ENCODE measurements around the gene ERN1. TPM values are rescaled to one million over a fixed set of nuclear protein-coding genes. Genes with fewer than 3 reads are reported as not detected.
A peak's percentile ranks its signal among the peaks of the same experiment; 100 is the strongest.

Gene ERN1
- polyA plus RNA-seq, 1 donor, result 10.3 TPM

- Histone ChIP-seq H3K27ac (ENCODE audit: low read length) (peak overlapping the region; percentile 74), H3K9me3 (ENCODE audit: control insufficient read depth, low read depth, low read length) (peaks cover 6% of the 10 kb centered on the region), H3K4me1 (ENCODE audit: control insufficient read depth, insufficient read depth, low read length) (peaks cover 24% of the 10 kb centered on the region), H3K36me3 (ENCODE audit: control insufficient read depth, insufficient read depth, low read length) (peaks cover 31% of the 10 kb centered on the region), H3K27me3 (ENCODE audit: control insufficient read depth, insufficient read depth, low read length) (no peaks in the 10 kb centered on the region), H3K4me3 (ENCODE audit: low read length) (no peak overlapping the region)
- no peak for DNase-seq
- WGBS (ENCODE audit: insufficient coverage, low lambda C conversion rate), result 0% methylated on average over 1 of the region's 9 CpGs
Measured at GRCh38 chr17:64073771-64074703, 55.9 kb downstream of the ERN1 start.

DNA sequence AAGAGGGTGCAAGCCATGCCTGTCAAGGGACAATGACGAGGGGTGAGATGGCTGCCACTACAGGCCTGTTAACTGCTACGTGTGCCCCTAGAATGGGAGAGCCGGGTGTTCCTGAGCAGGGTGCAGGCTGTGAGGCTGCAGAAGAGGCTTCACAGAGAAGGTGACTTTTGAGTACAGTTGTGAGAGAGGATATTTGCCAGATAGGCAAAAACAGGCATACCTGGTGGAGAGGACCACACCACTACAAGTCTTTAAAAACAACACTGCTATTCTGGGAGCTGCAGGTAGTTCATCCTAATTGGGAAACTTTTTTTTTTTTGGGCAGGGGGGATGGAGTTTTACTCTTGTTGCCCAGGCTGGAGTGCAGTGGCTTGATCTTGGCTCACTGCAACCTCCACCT lies 58.8 kb downstream of the ERN1 start:
- no peak overlapping the region for H3K4me3 ChIP-seq (ENCODE audit: low read length)
- WGBS (ENCODE audit: insufficient coverage, low lambda C conversion rate), result 83% methylated on average over 1 of the region's 3 CpGs
- H3K4me1 ChIP-seq (ENCODE audit: control insufficient read depth, insufficient read depth, low read length), result peaks cover 21% of the 10 kb centered on the region
- H3K36me3 ChIP-seq (ENCODE audit: control insufficient read depth, insufficient read depth, low read length), result peaks cover 43% of the 10 kb centered on the region
- H3K27me3 ChIP-seq (ENCODE audit: control insufficient read depth, insufficient read depth, low read length), result no peaks in the 10 kb centered on the region
- H3K9me3 ChIP-seq (ENCODE audit: control insufficient read depth, low read depth, low read length), result peaks cover 6% of the 10 kb centered on the region
- H3K27ac ChIP-seq (ENCODE audit: low read length), result no peak overlapping the region
- no peak for DNase-seq

DNA sequence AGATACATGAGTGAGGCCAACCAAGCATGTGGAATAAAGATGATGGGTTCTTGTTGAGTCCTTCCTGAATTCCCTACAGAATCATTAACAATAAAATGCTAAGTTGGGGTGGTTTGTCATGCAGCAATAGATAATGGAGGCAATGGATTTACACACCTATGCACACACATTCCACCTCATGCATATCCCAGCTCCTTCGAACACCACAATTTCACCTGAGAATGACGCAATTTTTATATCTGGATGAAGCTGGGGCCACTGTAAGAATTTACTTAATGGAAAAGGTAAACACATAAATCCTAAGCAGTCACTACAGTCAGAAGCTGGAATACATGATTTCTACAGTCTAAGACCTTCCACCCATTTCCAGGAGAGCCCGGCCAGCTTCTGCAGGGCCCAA lies 59.7 kb downstream of the ERN1 start:
- Histone ChIP-seq H3K9me3 (ENCODE audit: control insufficient read depth, low read depth, low read length) (peaks cover 6% of the 10 kb centered on the region), H3K4me1 (ENCODE audit: control insufficient read depth, insufficient read depth, low read length) (peaks cover 17% of the 10 kb centered on the region), H3K27ac (ENCODE audit: low read length) (no peak overlapping the region), H3K27me3 (ENCODE audit: control insufficient read depth, insufficient read depth, low read length) (no peaks in the 10 kb centered on the region), H3K4me3 (ENCODE audit: low read length) (no peak overlapping the region), H3K36me3 (ENCODE audit: control insufficient read depth, insufficient read depth, low read length) (peaks cover 43% of the 10 kb centered on the region)
- no peak for DNase-seq
- no CpG with 5 or more reads among the region's 3 CpGs for WGBS (ENCODE audit: insufficient coverage, low lambda C conversion rate)

DNA sequence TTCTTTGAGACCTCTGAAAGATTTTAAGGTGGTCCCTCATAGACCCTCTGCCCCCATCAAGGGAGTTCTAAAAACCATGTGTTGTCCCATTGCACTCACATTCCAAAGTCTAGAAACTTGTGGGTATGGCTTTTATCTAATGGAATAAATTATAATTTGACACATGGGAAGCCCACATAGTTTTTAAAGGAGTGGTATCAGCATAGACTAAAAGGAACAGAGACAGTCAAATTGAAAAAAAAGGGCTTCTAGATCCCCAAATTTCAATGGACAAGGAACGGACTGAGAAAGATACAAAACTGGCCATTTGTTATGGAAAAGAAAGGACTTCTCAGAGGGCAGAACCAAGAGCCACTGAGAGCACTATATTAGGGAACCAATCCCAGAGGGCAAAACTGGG lies 60.8 kb downstream of the ERN1 start:
- Histone ChIP-seq H3K4me3 (ENCODE audit: low read length) (no peak overlapping the region), H3K27ac (ENCODE audit: low read length) (no peak overlapping the region), H3K9me3 (ENCODE audit: control insufficient read depth, low read depth, low read length) (peaks cover 6% of the 10 kb centered on the region), H3K4me1 (ENCODE audit: control insufficient read depth, insufficient read depth, low read length) (peaks cover 18% of the 10 kb centered on the region), H3K36me3 (ENCODE audit: control insufficient read depth, insufficient read depth, low read length) (peaks cover 46% of the 10 kb centered on the region), H3K27me3 (ENCODE audit: control insufficient read depth, insufficient read depth, low read length) (no peaks in the 10 kb centered on the region)
- WGBS (ENCODE audit: insufficient coverage, low lambda C conversion rate), result 83% methylated on average over 1 of the region's 1 CpG
- no peak for DNase-seq

DNA sequence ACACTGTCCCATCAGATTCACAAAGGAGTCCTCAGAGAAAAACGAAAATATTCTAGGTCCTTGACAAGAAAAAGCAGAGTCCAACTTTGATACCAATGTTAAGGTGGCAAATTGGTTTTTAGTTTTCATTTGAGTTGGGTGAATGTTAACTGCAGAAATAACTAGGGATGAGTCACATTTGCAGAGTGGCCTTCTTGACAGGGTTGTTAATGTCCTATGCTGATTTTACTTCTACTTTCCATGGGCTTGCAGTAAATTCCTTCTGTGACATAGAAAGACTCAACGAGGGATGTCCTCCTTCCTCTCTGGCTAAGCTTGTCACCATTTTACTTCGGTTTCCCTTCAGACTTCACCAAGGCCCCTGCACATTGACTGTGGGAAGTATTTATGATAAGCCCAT lies 62.3 kb downstream of the ERN1 start:
- Histone ChIP-seq H3K36me3 (ENCODE audit: control insufficient read depth, insufficient read depth, low read length) (peaks cover 50% of the 10 kb centered on the region), H3K4me3 (ENCODE audit: low read length) (no peak overlapping the region), H3K9me3 (ENCODE audit: control insufficient read depth, low read depth, low read length) (peaks cover 6% of the 10 kb centered on the region), H3K27me3 (ENCODE audit: control insufficient read depth, insufficient read depth, low read length) (no peaks in the 10 kb centered on the region), H3K27ac (ENCODE audit: low read length) (no peak overlapping the region), H3K4me1 (ENCODE audit: control insufficient read depth, insufficient read depth, low read length) (peaks cover 23% of the 10 kb centered on the region)
- WGBS (ENCODE audit: insufficient coverage, low lambda C conversion rate), result 92% methylated on average over 2 of the region's 3 CpGs
- no peak for DNase-seq

GRCh38 chr17:64066716-64067115 lies 63.2 kb downstream of the ERN1 start:
- no peak for DNase-seq
- Histone ChIP-seq H3K9me3 (ENCODE audit: control insufficient read depth, low read depth, low read length) (peaks cover 6% of the 10 kb centered on the region), H3K4me1 (ENCODE audit: control insufficient read depth, insufficient read depth, low read length) (peaks cover 23% of the 10 kb centered on the region), H3K4me3 (ENCODE audit: low read length) (no peak overlapping the region), H3K27ac (ENCODE audit: low read length) (no peak overlapping the region), H3K27me3 (ENCODE audit: control insufficient read depth, insufficient read depth, low read length) (no peaks in the 10 kb centered on the region), H3K36me3 (ENCODE audit: control insufficient read depth, insufficient read depth, low read length) (peaks cover 51% of the 10 kb centered on the region)
- no CpG with 5 or more reads among the region's 7 CpGs for WGBS (ENCODE audit: insufficient coverage, low lambda C conversion rate)

DNA sequence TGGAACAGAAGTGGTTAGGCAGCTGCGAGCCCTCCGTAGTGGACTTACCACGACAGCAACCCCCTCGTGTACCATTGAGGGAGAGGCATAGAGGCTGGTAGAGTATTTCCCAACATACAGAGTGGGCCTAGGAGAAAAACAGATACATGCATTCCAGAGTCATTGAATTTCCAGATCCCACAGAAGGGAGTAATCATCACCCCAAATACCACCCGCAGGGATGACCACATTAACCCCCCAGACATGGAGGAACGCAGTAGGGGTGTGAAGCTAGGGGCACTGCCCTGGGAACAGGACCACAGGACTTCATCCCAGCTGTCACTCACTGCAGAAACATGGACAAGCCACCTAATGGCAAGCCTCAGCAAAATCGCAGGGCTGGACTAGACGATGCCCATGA lies 64.8 kb downstream of the ERN1 start:
- no peak for DNase-seq
- no peak overlapping the region for H3K4me3 ChIP-seq (ENCODE audit: low read length)
- H3K27ac ChIP-seq (ENCODE audit: low read length), result peak overlapping the region; percentile 91
- WGBS (ENCODE audit: insufficient coverage, low lambda C conversion rate), result no CpG with 5 or more reads among the region's 8 CpGs
- peaks cover 6% of the 10 kb centered on the region for H3K9me3 ChIP-seq (ENCODE audit: control insufficient read depth, low read depth, low read length)
- H3K4me1 ChIP-seq (ENCODE audit: control insufficient read depth, insufficient read depth, low read length), result peaks cover 28% of the 10 kb centered on the region
- no peaks in the 10 kb centered on the region for H3K27me3 ChIP-seq (ENCODE audit: control insufficient read depth, insufficient read depth, low read length)
- H3K36me3 ChIP-seq (ENCODE audit: control insufficient read depth, insufficient read depth, low read length), result peaks cover 50% of the 10 kb centered on the region

DNA sequence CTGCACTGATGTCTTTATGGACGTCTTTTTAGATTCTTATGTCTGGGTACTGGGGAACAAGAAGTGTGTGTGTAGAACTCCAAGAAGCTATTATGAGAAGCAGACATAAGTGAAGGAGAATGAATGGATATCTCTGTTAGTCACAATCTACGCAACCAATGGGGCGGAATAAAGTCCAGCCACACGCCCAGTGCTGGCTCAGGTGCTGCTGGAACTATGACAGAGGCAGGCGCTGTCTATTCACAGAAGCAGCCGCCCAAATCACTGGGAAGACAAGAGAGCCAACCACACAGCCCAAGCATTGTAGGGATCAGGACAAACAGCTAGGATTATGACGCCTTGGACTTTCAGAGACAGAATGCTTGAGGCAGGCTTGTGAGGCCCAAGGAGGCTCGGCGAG lies 65.6 kb downstream of the ERN1 start:
- Histone ChIP-seq H3K36me3 (ENCODE audit: control insufficient read depth, insufficient read depth, low read length) (peaks cover 42% of the 10 kb centered on the region), H3K9me3 (ENCODE audit: control insufficient read depth, low read depth, low read length) (peaks cover under 1% of the 10 kb centered on the region), H3K27me3 (ENCODE audit: control insufficient read depth, insufficient read depth, low read length) (no peaks in the 10 kb centered on the region), H3K4me1 (ENCODE audit: control insufficient read depth, insufficient read depth, low read length) (peaks cover 31% of the 10 kb centered on the region), H3K27ac (ENCODE audit: low read length) (peak overlapping the region; percentile 91), H3K4me3 (ENCODE audit: low read length) (no peak overlapping the region)
- peak; percentile 90 to 96 for DNase-seq
- WGBS (ENCODE audit: insufficient coverage, low lambda C conversion rate), result no CpG with 5 or more reads among the region's 9 CpGs

- H3K27me3 ChIP-seq (ENCODE audit: control insufficient read depth, insufficient read depth, low read length), result no peaks in the 10 kb centered on the region
- no CpG with 5 or more reads among the region's 16 CpGs for WGBS (ENCODE audit: insufficient coverage, low lambda C conversion rate)
- H3K27ac ChIP-seq (ENCODE audit: low read length), result peak overlapping the region; percentile 91
- H3K9me3 ChIP-seq (ENCODE audit: control insufficient read depth, low read depth, low read length), result no peaks in the 10 kb centered on the region
- DNase-seq, result peak; percentile 85 to 92
- peaks cover 39% of the 10 kb centered on the region for H3K36me3 ChIP-seq (ENCODE audit: control insufficient read depth, insufficient read depth, low read length)
- peaks cover 31% of the 10 kb centered on the region for H3K4me1 ChIP-seq (ENCODE audit: control insufficient read depth, insufficient read depth, low read length)
- no peak overlapping the region for H3K4me3 ChIP-seq (ENCODE audit: low read length)
Measured at GRCh38 chr17:64063766-64064224, 66.1 kb downstream of the ERN1 start.

- Histone ChIP-seq H3K27ac (ENCODE audit: low read length) (peak overlapping the region; percentile 91), H3K4me1 (ENCODE audit: control insufficient read depth, insufficient read depth, low read length) (peaks cover 31% of the 10 kb centered on the region), H3K4me3 (ENCODE audit: low read length) (no peak overlapping the region), H3K36me3 (ENCODE audit: control insufficient read depth, insufficient read depth, low read length) (peaks cover 35% of the 10 kb centered on the region), H3K9me3 (ENCODE audit: control insufficient read depth, low read depth, low read length) (no peaks in the 10 kb centered on the region), H3K27me3 (ENCODE audit: control insufficient read depth, insufficient read depth, low read length) (no peaks in the 10 kb centered on the region)
- DNase-seq, result no peak
- no CpG with 5 or more reads among the region's 5 CpGs for WGBS (ENCODE audit: insufficient coverage, low lambda C conversion rate)
Measured at GRCh38 chr17:64063088-64063487, 66.9 kb downstream of the ERN1 start.
